IMR-90 (cell line): ENCODE data around the gene RNU6-9. TPM values are rescaled to one million over a fixed set of nuclear protein-coding genes. Genes with fewer than 3 reads are reported as not detected.
A peak's percentile ranks its signal among the peaks of the same experiment; 100 is the strongest.

Source experiments
- ATAC-seq: fragments of 200-7000 bp; cut with Tn5 transposase; 2 replicates; pipeline ENCODE4 v1.9.1; 2020; ENCODE audit warnings: low read depth, mild to moderate bottlenecking, moderate library complexity
- BruUV-seq: library from RNA; stranded (reverse); fragments of 400-500 nt; replicated peaks from 2 replicates; lab custom pipeline; 2021; lab: Mats Ljungman, UMichigan
- CTCF ChIA-PET: fragments of 300-600 bp; formaldehyde crosslinking; extraction: SDS; loops from one replicate; lab custom pipeline; 2021; ENCODE audit warnings: antibody characterized with exemption; lab: Yijun Ruan, JAX
- POLR2A ChIA-PET: fragments of 300-600 bp; sonication (Branson Sonifier 250); formaldehyde crosslinking; loops from one replicate; lab custom pipeline; 2022; ENCODE audit warnings: antibody characterized with exemption; ENCODE audit not compliant: unreplicated experiment; lab: Charles Lee
- DNase-seq: peaks from one replicate; pipeline ENCODE4 v3.0.0; 2013
- H2AFZ ChIP-seq: replicated peaks from 2 replicates; pipeline ENCODE3; 2013; ENCODE audit warnings: low read length, mild to moderate bottlenecking; ENCODE audit not compliant: poor library complexity
- H2AK5ac ChIP-seq: 2 replicates; pipeline ENCODE4 v1.6.1; 2013; ENCODE audit warnings: low read depth, low read length, inconsistent platforms
- H2AK9ac ChIP-seq: replicated peaks from 2 replicates; pipeline ENCODE3; 2013; ENCODE audit warnings: mild to moderate bottlenecking, low read depth, low read length, moderate library complexity; ENCODE audit not compliant: poor library complexity
- H2BK120ac ChIP-seq: 2 replicates; pipeline ENCODE4 v1.6.1; 2013; ENCODE audit warnings: low read depth, low read length, inconsistent platforms
- H2BK15ac ChIP-seq: 3 replicates; pipeline ENCODE4 v1.6.1; 2013; ENCODE audit warnings: low read depth, low read length, inconsistent platforms
- H2BK20ac ChIP-seq: 2 replicates; pipeline ENCODE4 v1.6.1; 2013; ENCODE audit warnings: low read depth, mild to moderate bottlenecking, inconsistent platforms, low read length, moderate library complexity
- H2BK5ac ChIP-seq: 2 replicates; pipeline ENCODE4 v1.6.1; 2013; ENCODE audit warnings: mild to moderate bottlenecking, low read depth, low read length, inconsistent platforms; ENCODE audit not compliant: poor library complexity, severe bottlenecking
- H3K14ac ChIP-seq: replicated peaks from 2 replicates; pipeline ENCODE4 v1.6.1; 2013; ENCODE audit warnings: low read depth, low read length, inconsistent platforms
- H3K18ac ChIP-seq: 2 replicates; pipeline ENCODE4 v1.6.1; 2013; ENCODE audit warnings: low read depth, low read length, control low read depth
- H3K23ac ChIP-seq: 2 replicates; pipeline ENCODE4 v1.6.1; 2013; ENCODE audit warnings: low read depth, low read length, inconsistent platforms
- H3K27ac ChIP-seq: 2 replicates; pipeline ENCODE4 v1.5.1; 2013; ENCODE audit warnings: mild to moderate bottlenecking, control low read depth, low read length; ENCODE audit not compliant: insufficient read depth
- H3K27me3 ChIP-seq: 2 replicates; pipeline ENCODE4 v1.6.1; 2013; ENCODE audit warnings: low read length; ENCODE audit not compliant: control insufficient read depth, insufficient read depth
- H3K36me3 ChIP-seq: 2 replicates; pipeline ENCODE4 v1.6.1; 2013; ENCODE audit warnings: low read length, mixed read lengths; ENCODE audit not compliant: control insufficient read depth, insufficient read depth
- H3K4ac ChIP-seq: 2 replicates; pipeline ENCODE4 v1.6.1; 2013; ENCODE audit warnings: low read depth, low read length, inconsistent platforms
- H3K4me1 ChIP-seq: 2 replicates; pipeline ENCODE4 v1.6.1; 2013; ENCODE audit warnings: low read length, mixed read lengths; ENCODE audit not compliant: control insufficient read depth, insufficient read depth
- H3K4me2 ChIP-seq: 2 replicates; pipeline ENCODE4 v1.6.1; 2013; ENCODE audit warnings: low read depth, mild to moderate bottlenecking, control low read depth, low read length, moderate library complexity
- H3K4me3 ChIP-seq: 2 replicates; pipeline ENCODE4 v1.5.1; 2013; ENCODE audit warnings: low read depth, mild to moderate bottlenecking, control low read depth, low read length, moderate library complexity; ENCODE audit not compliant: insufficient read depth
- H3K56ac ChIP-seq: 2 replicates; pipeline ENCODE4 v1.6.1; 2013; ENCODE audit warnings: low read length, inconsistent platforms; ENCODE audit not compliant: insufficient read depth; ENCODE audit errors: extremely low read depth
- H3K79me1 ChIP-seq, 2 experiments: 2 replicates each; pipeline ENCODE4 v1.6.1; 2013; ENCODE audit warnings: low read length in 2 of 2, inconsistent platforms in 1 of 2, low read depth in 1 of 2
- H3K9ac ChIP-seq: 2 replicates; pipeline ENCODE4 v1.6.1; 2013; ENCODE audit warnings: low read depth, low read length, control low read depth
- H3K9me1 ChIP-seq: 2 replicates; pipeline ENCODE4 v1.6.1; 2013; ENCODE audit warnings: low read length, inconsistent platforms; ENCODE audit not compliant: insufficient read depth
- H3K9me3 ChIP-seq: 2 replicates; pipeline ENCODE4 v1.6.1; 2013; ENCODE audit warnings: low read length; ENCODE audit not compliant: control insufficient read depth, insufficient read depth
- H4K20me1 ChIP-seq: 2 replicates; pipeline ENCODE4 v1.6.1; 2013; ENCODE audit warnings: low read length, inconsistent platforms; ENCODE audit not compliant: insufficient read depth
- H4K5ac ChIP-seq: 2 replicates; pipeline ENCODE4 v1.6.1; 2013; ENCODE audit warnings: mild to moderate bottlenecking, low read depth, low read length, control low read depth
- H4K8ac ChIP-seq, 2 experiments: 2 replicates each; pipeline ENCODE4 v1.6.1; 2013; ENCODE audit warnings: low read depth in 2 of 2, low read length in 2 of 2, control low read depth in 1 of 2, inconsistent platforms in 1 of 2
- H4K91ac ChIP-seq: 2 replicates; pipeline ENCODE4 v1.6.1; 2013; ENCODE audit warnings: low read depth, low read length, inconsistent platforms; ENCODE audit not compliant: insufficient read depth
- CTCF ChIP-seq: conservative IDR thresholded peaks from 2 replicates; pipeline ENCODE4 v1.5.1; 2012; ENCODE audit warnings: mild to moderate bottlenecking, low read depth, low read length, improper control_type of control experiment
- WGBS, 2 experiments: methylation state at CpG; one replicate each; pipeline versions ENCODE4 v1.1.5 to v1.1.7; 2013; ENCODE audit warnings: missing lambda C conversion rate in 2 of 2; ENCODE audit not compliant: insufficient read length in 1 of 2; ENCODE audit errors: extremely low coverage in 2 of 2; 5-methylcytosine and 5-hydroxymethylcytosine counted together
- dilution Hi-C: fragments of 300-500 bp; cut with HindIII; formaldehyde crosslinking; loops from one replicate; pipeline ENCODE4 v1.14.3; 2018; ENCODE audit warnings: low sequenced_read_pairs; ENCODE audit not compliant: unreplicated experiment
- in situ Hi-C: fragments of 300-500 bp; cut with MboI; formaldehyde crosslinking; loops from 3 replicates; pipeline ENCODE4 v1.14.3; 2019; ENCODE audit warnings: low sequenced_read_pairs, inconsistent platforms, mixed read lengths
- intact Hi-C: fragments of 100-400 bp; cut with micrococcal nuclease; formaldehyde crosslinking; loops from 2 replicates; pipeline ENCODE4 v1.10.0; 2022
- polyA plus RNA-seq, 3 experiments: library from polyadenylated mRNA; depleted of rRNA; stranded (reverse); fragments of >200 nt; gene quantifications; 2 replicates each; pipeline ENCODE4 v1.2.3, GENCODE V29; 2012; ENCODE audit warnings: low replicate concordance in 1 of 3
- total RNA-seq: library from RNA; depleted of rRNA; stranded (reverse); fragments of >200 nt; gene quantifications from 2 replicates; pipeline ENCODE4 v1.2.3, GENCODE V29; 2012
- TF ChIP-seq, protein P1 (sequence below): fragments of 150-350 bp; IDR thresholded peaks from 2 replicates; pipeline ENCODE4 v1.6.1; 2016; ENCODE audit warnings: low read depth, mild to moderate bottlenecking, low read length, moderate library complexity, borderline replicate concordance

RNU6-9 gene
- total and polyA plus RNA-seq, 2 of the 4 experiments (the other 2 are of a cell fraction), result not detected

- no peak overlapping the region for H3K14ac ChIP-seq
- no peak overlapping the region for H3K4me3 ChIP-seq
- H3K27ac ChIP-seq, result no peak overlapping the region
- H2AK9ac ChIP-seq, result peak overlapping the region; percentile 61
- H3K23ac ChIP-seq, result no peak overlapping the region
- ATAC-seq, result no peak
- no peak overlapping the region for H2BK5ac ChIP-seq
- H4K8ac ChIP-seq, result no peak overlapping the region
- no peak for TF ChIP-seq CTCF
- TF ChIP-seq, protein P1, sequence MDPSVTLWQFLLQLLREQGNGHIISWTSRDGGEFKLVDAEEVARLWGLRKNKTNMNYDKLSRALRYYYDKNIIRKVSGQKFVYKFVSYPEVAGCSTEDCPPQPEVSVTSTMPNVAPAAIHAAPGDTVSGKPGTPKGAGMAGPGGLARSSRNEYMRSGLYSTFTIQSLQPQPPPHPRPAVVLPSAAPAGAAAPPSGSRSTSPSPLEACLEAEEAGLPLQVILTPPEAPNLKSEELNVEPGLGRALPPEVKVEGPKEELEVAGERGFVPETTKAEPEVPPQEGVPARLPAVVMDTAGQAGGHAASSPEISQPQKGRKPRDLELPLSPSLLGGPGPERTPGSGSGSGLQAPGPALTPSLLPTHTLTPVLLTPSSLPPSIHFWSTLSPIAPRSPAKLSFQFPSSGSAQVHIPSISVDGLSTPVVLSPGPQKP, result no peak
- no peak overlapping the region for H3K18ac ChIP-seq
- POLR2A ChIA-PET, result no interaction called here
- H3K9ac ChIP-seq, result no peak overlapping the region
- H3K79me1 ChIP-seq, result no peaks in the 10 kb centered on the region
- peaks cover 2% of the 10 kb centered on the region; the same call in 1 of the 2 replicates for H3K4me1 ChIP-seq
- dilution Hi-C loops (no loop called here), in situ Hi-C loops (no loop called here), intact Hi-C loops (no loop called here)
- no peak overlapping the region for H2BK20ac ChIP-seq
- peak overlapping the region; percentile 33 for H2AFZ ChIP-seq
- no peak overlapping the region for H3K4ac ChIP-seq
- no peak overlapping the region for H2BK15ac ChIP-seq
- no peak overlapping the region for H3K56ac ChIP-seq
- no peak overlapping the region for H4K91ac ChIP-seq
- H3K4me2 ChIP-seq, result no peak overlapping the region
- H3K9me1 ChIP-seq, result no peaks in the 10 kb centered on the region
- BruUV-seq, result no TSS peak
- H3K9me3 ChIP-seq, result no peaks in the 10 kb centered on the region
- no CpG with 5 or more reads among the region's 11 CpGs for WGBS, 2 experiments
- H2BK120ac ChIP-seq, result no peak overlapping the region; the same call in 1 of the 2 replicates
- CTCF ChIA-PET, result interaction anchor here (0.7 kb wide), 1 partner anchor 19 kb away, joined by 9 read pairs; no protein-coding TSS in a partner anchor
- no peak for DNase-seq
- H4K5ac ChIP-seq, result no peak overlapping the region
- H4K20me1 ChIP-seq, result no peaks in the 10 kb centered on the region; the same call in 1 of the 2 replicates
- H2AK5ac ChIP-seq, result peak overlapping the region; percentile 8; the same call in 1 of the 2 replicates
- peaks cover 20% of the 10 kb centered on the region for H3K27me3 ChIP-seq
- H3K36me3 ChIP-seq, result no peaks in the 10 kb centered on the region
Measured at GRCh38 chr19:844546-844971, 48.7 kb upstream of the RNU6-9 start.
